HFF-Myc (cell line): ENCODE measurements around the gene MICB.

Source experiments
- DNase-seq: peaks from one replicate; pipeline ENCODE4 v3.0.0-alpha.2; 2011; ENCODE audit warnings: low read depth; ENCODE audit errors: extremely low read depth
- H3K4me3 ChIP-seq: replicated peaks from 2 replicates; pipeline ENCODE4 v1.5.1; 2011; ENCODE audit warnings: low read depth, mild to moderate bottlenecking, control low read depth, low read length
- CTCF ChIP-seq: IDR thresholded peaks from 2 replicates; pipeline ENCODE4 v1.5.1; 2012; ENCODE audit warnings: mild to moderate bottlenecking, low read depth, low read length, control low read depth; ENCODE audit errors: missing control alignments

The MICB gene

DNA sequence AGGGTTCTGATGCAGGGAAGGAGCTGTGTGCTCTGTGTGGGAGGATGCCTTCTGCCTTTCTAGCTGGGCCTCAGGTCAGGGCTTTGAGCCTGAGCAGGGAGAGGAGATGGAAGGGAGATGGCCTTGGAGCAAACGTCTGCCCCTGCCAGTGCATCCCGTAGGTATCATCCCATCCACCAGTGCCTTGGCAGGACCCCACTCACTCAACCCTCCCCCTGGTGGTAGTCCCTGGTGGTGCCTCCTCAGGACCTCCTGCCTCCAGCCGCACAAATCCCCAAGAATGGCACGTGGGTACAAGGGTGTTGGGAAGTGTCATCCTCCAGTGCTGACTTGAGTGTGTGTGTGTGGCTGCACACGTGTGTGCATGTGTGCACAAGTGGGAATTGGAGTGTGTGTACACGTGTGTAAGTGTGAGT lies 23.1 kb upstream of the MICB start:
- no peak for DNase-seq
- H3K4me3 ChIP-seq, result no peak overlapping the region
- peak; percentile 39 for TF ChIP-seq CTCF

DNA sequence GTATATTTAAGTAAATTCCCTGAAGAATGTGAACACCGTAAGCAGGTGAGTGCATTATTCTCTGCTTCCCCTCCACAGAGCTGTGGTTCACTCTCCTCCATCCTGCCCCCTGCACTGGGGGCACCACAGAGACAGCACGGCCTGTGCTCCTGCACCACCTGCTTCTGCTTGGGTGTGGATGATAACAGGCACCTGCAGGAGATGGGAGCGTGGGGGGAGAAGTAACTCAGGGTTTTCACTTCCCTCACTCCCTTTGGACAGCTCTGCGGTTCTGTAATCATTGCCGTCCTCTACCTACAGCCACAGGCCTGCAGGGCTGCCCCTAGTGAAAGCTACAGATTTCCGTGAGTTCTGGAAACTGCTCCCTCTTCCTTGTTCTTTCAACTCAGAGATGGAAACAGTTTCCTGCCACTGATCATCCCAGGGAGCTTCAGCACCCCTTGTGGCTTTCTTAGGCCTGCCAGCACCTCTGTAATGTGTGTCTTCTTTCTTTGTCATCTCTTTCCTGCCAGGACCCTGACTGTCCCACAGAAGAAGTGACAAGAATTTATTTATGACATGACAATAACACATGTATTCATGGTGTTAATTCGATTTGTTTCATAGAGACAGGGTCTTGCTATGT lies 21.3 kb upstream of the MICB start:
- DNase-seq, result no peak

GRCh38 chr6:31477521-31477920 lies 20.4 kb upstream of the MICB start:
- no peak for TF ChIP-seq CTCF
- H3K4me3 ChIP-seq, result no peak overlapping the region
- DNase-seq, result no peak

More for the DNA sequence above, 21.3 kb upstream of the MICB start:
- no peak for TF ChIP-seq CTCF
- H3K4me3 ChIP-seq, result no peak overlapping the region

GRCh38 chr6:31478186-31478950 lies 19.6 kb upstream of the MICB start:
- no peak for DNase-seq

DNA sequence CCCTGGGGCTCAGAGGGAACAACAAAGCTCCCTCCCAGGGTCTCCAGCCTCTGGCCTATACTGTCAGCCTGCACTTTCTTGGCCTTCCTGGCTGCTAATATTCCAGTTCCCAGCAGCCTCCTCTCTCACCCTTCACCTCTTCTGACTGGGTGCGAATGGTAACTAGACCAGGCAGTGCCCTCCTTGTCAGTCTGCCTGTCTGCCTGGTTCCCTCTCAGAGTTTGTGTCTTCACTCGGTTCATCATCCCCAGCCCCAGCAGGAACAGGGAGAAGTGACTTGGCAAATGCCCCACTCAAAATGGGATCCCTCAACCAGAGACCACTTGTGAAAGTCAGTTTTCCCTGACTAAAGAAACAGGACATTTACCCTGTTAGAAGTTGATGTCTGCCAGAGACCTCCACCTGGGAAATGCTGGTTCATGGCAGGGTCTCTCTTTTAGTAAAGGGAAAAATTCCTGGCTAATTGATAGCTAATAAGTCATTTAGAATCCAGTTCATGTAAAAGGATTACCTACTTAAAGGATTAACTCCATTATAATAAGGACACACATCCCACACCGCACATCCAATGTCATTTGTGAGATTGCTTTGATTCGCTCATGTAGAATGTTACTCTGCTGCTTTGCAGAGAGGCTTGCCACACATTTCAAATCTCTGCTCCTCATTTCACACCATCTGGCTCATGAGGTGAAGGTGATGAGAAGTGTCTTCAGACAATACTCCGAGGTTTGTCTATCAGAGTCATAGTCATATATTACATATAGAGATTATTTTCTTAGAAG lies 18.6 kb upstream of the MICB start:
- TF ChIP-seq CTCF, result no peak
- no peak overlapping the region for H3K4me3 ChIP-seq
- no peak for DNase-seq

More at GRCh38 chr6:31478186-31478950, 19.6 kb upstream of the MICB start:
- H3K4me3 ChIP-seq, result no peak overlapping the region
- no peak for TF ChIP-seq CTCF

DNA sequence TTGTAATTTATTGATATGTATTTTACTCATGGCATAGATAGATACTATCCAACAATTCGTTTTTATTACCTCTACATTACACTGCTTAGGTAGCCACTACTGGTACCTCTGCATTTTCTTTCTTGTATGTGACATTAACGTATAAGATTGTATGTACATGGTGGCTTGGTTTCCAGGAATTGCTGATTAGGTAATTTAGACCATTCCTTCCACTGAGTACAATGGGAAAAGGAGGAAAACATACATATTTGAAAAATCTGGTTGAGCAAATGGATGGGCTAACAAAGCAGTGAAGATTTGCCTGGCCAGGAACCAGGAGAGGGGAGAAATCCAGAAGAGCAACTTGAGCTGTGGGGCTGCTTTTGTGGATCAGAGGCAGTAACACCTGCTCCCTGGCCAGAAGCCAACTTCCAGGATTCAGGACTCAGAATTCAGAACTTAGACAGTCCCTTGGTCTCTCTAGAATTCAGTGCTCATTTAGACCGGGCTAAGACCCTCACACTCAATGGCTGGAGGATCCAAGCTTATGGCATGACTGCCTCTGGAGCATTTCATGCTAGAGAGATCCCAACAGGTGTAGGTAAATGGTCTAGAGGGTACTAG lies 17.9 kb upstream of the MICB start:
- DNase-seq, result no peak
- H3K4me3 ChIP-seq, result no peak overlapping the region
- no peak for TF ChIP-seq CTCF
